A673 (cell line): Measurements from ENCODE around the gene VSTM4. TPM values are rescaled to one million over a fixed set of nuclear protein-coding genes. Genes with fewer than 3 reads are reported as not detected.

Experiments used
- BruUV-seq: library from RNA; stranded (reverse); fragments of 400-500 nt; replicated peaks from 2 replicates; lab custom pipeline; 2021; lab: Mats Ljungman, UMichigan
- CTCF ChIA-PET: fragments of 300-600 bp; sonication (Branson Sonifier 250); formaldehyde crosslinking; loops from one replicate; lab custom pipeline; 2022; ENCODE audit warnings: antibody characterized with exemption; lab: Charles Lee
- POLR2A ChIA-PET: fragments of 300-600 bp; sonication (Branson Sonifier 250); formaldehyde crosslinking; loops from one replicate; lab custom pipeline; 2022; ENCODE audit warnings: antibody characterized with exemption; ENCODE audit not compliant: low non-redundant PET; lab: Charles Lee
- DNase-seq: peaks from one replicate; pipeline ENCODE4 v3.0.0-alpha.2; 2015; ENCODE audit warnings: low spot score
- H3K27ac ChIP-seq: fragments of 200-600 bp; sonication (generic); 2 replicates; pipeline ENCODE4 v1.5.1; 2016; ENCODE audit warnings: mixed run types, low read depth, mild to moderate bottlenecking, mixed read lengths, antibody characterized with exemption, low read length; ENCODE audit not compliant: poor library complexity, severe bottlenecking
- H3K27me3 ChIP-seq: fragments of 200-600 bp; sonication (generic); replicated peaks from 2 replicates; pipeline ENCODE4 v1.6.1; 2017; ENCODE audit warnings: mixed run types, low read depth, mild to moderate bottlenecking, mixed read lengths, antibody characterized with exemption, low read length; ENCODE audit not compliant: insufficient read depth, poor library complexity
- H3K36me3 ChIP-seq: fragments of 200-600 bp; sonication (generic); 2 replicates; pipeline ENCODE4 v1.6.1; 2016; ENCODE audit warnings: mixed run types, mild to moderate bottlenecking, mixed read lengths, antibody characterized with exemption, low read length; ENCODE audit not compliant: insufficient read depth, poor library complexity, severe bottlenecking
- H3K4me1 ChIP-seq: fragments of 200-600 bp; sonication (generic); 2 replicates; pipeline ENCODE4 v1.6.1; 2017; ENCODE audit warnings: mixed run types, mild to moderate bottlenecking, mixed read lengths, antibody characterized with exemption, low read length; ENCODE audit not compliant: insufficient read depth, poor library complexity, severe bottlenecking
- H3K4me3 ChIP-seq: fragments of 200-600 bp; sonication (generic); 2 replicates; pipeline ENCODE4 v1.5.1; 2016; ENCODE audit warnings: low read depth, mixed run types, mild to moderate bottlenecking, mixed read lengths, low read length; ENCODE audit not compliant: poor library complexity, severe bottlenecking
- H3K9me3 ChIP-seq: fragments of 200-600 bp; sonication (generic); 2 replicates; pipeline ENCODE4 v1.6.1; 2016; ENCODE audit warnings: mixed run types, low read depth, mild to moderate bottlenecking, mixed read lengths, antibody characterized with exemption, low read length; ENCODE audit not compliant: poor library complexity, severe bottlenecking
- EZH2 ChIP-seq: fragments of 200-600 bp; sonication (generic); IDR thresholded peaks from 2 replicates; pipeline ENCODE4 v1.6.1; 2017; ENCODE audit warnings: borderline replicate concordance, low read depth, mild to moderate bottlenecking, mixed read lengths, antibody characterized with exemption, low read length; ENCODE audit not compliant: poor library complexity, severe bottlenecking
- intact Hi-C: fragments of 100-400 bp; cut with micrococcal nuclease; formaldehyde crosslinking; loops from one replicate; pipeline ENCODE4 v1.10.0; 2022; ENCODE audit not compliant: unreplicated experiment
- total RNA-seq: library from RNA; stranded (reverse); gene quantifications from 2 replicates; pipeline ENCODE4 v1.2.3, GENCODE V29; 2021
- TF ChIP-seq, protein P1 (sequence below): fragments of 300-800, 200-600 bp; sonication (generic); conservative IDR thresholded peaks from 2 replicates; pipeline ENCODE4 v1.5.1; 2017; ENCODE audit warnings: low read depth, mild to moderate bottlenecking, antibody characterized with exemption, low read length, moderate library complexity, mixed read lengths

Gene VSTM4
- total RNA-seq, 1 experiment from 2014 or later, result 0.11 TPM

DNA sequence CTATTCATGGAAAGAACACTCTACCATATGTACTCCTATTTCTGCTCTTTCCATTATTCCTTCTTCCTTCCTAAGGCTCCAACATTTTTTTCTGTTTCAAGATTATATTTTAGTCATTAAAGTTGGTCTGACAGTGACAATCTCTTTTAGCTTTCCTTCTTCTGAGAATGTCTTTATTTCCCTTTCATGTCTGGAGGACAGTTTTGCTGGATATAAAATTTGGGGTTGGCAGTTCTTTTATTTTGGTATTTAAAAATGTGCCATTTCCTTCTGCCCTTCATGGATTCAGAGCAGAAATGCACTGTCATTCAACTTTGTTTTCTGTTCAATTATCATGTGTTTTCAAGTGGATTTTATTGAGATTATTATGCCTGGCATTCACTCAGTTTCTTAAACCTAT lies 53.1 kb downstream of the VSTM4 start:
- Histone ChIP-seq H3K27ac (no peak overlapping the region), H3K4me3 (no peak overlapping the region), H3K4me1 (no peaks in the 10 kb centered on the region), H3K36me3 (no peaks in the 10 kb centered on the region), H3K27me3 (no peaks in the 10 kb centered on the region), H3K9me3 (peaks cover 4% of the 10 kb centered on the region)
- ChIA-PET CTCF (no interaction called here), POLR2A (no interaction called here)
- TF ChIP-seq, protein P1, sequence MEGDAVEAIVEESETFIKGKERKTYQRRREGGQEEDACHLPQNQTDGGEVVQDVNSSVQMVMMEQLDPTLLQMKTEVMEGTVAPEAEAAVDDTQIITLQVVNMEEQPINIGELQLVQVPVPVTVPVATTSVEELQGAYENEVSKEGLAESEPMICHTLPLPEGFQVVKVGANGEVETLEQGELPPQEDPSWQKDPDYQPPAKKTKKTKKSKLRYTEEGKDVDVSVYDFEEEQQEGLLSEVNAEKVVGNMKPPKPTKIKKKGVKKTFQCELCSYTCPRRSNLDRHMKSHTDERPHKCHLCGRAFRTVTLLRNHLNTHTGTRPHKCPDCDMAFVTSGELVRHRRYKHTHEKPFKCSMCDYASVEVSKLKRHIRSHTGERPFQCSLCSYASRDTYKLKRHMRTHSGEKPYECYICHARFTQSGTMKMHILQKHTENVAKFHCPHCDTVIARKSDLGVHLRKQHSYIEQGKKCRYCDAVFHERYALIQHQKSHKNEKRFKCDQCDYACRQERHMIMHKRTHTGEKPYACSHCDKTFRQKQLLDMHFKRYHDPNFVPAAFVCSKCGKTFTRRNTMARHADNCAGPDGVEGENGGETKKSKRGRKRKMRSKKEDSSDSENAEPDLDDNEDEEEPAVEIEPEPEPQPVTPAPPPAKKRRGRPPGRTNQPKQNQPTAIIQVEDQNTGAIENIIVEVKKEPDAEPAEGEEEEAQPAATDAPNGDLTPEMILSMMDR, result no peak
- TF ChIP-seq EZH2, result no peak
- intact Hi-C loops, result no loop called here
- no peak for DNase-seq
- no TSS peak for BruUV-seq

DNA sequence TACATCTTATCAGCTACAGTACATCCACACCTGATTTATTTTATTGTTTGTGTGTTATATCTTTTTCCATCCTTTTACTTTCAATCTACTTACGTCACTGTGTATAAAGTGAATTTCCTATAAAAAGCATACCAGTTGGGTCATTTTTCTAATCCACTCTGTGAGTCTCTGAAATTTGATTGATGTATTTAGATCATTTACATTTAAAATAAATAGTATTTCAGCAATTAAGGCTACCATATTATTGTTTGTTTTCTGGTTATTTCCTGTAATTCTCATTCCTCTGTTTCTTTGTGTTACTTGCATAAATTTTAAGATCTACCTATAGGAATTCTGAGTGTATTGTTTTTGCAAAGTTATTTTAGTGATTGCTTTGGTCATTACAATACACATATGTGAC lies 53.7 kb downstream of the VSTM4 start:
- H3K27ac ChIP-seq, result no peak overlapping the region
- POLR2A ChIA-PET, result no interaction called here
- H3K9me3 ChIP-seq, result peaks cover 4% of the 10 kb centered on the region
- no peak for DNase-seq
- no TSS peak for BruUV-seq
- H3K4me3 ChIP-seq, result no peak overlapping the region
- H3K27me3 ChIP-seq, result no peaks in the 10 kb centered on the region
- intact Hi-C loops, result no loop called here
- TF ChIP-seq EZH2, result no peak
- TF ChIP-seq, protein P1, result no peak
- H3K4me1 ChIP-seq, result no peaks in the 10 kb centered on the region
- CTCF ChIA-PET, result no interaction called here
- no peaks in the 10 kb centered on the region for H3K36me3 ChIP-seq

DNA sequence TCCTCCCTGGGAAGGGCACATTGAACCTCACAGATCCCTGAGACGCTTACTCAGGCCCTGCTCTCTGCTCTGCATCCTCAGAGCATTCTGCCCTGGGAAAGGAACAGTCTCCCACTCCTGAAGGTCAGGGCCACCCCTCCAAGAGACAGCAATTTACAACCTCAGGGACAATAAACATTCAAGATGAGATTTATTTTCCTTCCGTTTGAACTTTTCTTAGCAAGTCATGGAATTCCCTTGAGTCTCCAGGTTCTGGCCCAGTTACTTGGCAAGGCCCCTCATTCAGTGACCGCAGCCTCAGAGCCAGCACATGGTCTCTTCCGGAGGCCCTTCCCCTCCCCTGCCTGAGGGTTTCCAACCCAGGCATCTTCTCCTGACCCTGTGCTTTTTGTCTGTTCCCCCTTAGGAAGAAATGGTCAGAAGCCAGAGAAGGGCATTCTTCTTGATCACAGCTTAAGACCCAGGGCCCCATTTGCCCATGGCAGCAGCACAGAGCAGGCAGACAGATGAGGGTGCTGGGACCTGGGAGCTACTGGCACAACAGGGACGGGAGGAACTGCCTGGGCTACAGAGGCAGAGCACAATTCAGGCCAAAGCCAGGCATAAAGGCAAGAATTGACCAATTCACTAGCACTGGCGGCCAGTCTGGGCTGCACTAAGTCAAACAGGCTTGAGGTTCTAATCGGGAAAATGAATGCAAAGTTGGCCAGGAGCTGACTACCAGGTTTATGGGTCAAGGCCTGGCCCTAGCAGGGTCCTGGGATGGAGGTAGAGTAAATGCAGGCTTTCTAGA lies 56.7 kb downstream of the VSTM4 start:
- Histone ChIP-seq H3K27me3 (no peaks in the 10 kb centered on the region), H3K4me1 (no peaks in the 10 kb centered on the region), H3K27ac (no peak overlapping the region), H3K36me3 (no peaks in the 10 kb centered on the region), H3K4me3 (no peak overlapping the region), H3K9me3 (peaks cover 4% of the 10 kb centered on the region)
- no peak for TF ChIP-seq EZH2
- TF ChIP-seq, protein P1, result no peak
- intact Hi-C loops, result no loop called here
- CTCF ChIA-PET, result no interaction called here
- DNase-seq, result no peak
- POLR2A ChIA-PET, result no interaction called here
- no TSS peak for BruUV-seq
